Body of pancreas (tissue), 4 donors: Measurements from ENCODE around the gene PIF1. TPM values are rescaled to one million over a fixed set of nuclear protein-coding genes. Genes with fewer than 3 reads are reported as not detected.

Experiments used
- ATAC-seq: fragments of 150-250 bp; one replicate; pipeline ENCODE4 v1.9.1; 2016
- DNase-seq, 4 donors: peaks; one replicate each; pipeline ENCODE4 v3.0.0-alpha.2; 2019
- H3K27ac ChIP-seq, 4 donors: fragments of 200-600 bp; sonication (generic); 1 replicate in 3 of 4; 2 replicates in 1 of 4; pipeline versions ENCODE4 v1.5.1 to v1.6.1; 2016 to 2019; ENCODE audit warnings: mild to moderate bottlenecking in 1 of 4, mixed read lengths in 1 of 4, moderate library complexity in 1 of 4
- H3K27me3 ChIP-seq, 2 donors: fragments of 200-600 bp; sonication (generic); one replicate each; pipeline ENCODE4 v1.6.0; 2016; ENCODE audit warnings: mild to moderate bottlenecking in 1 of 2
- H3K36me3 ChIP-seq, 2 donors: fragments of 200-600 bp; sonication (generic); replicated peaks in 1 of 2; 2 replicates each; pipeline ENCODE4 v1.5.1; 2016; ENCODE audit warnings: low read depth in 2 of 2; ENCODE audit not compliant: insufficient read depth in 1 of 2
- H3K4me1 ChIP-seq: fragments of 200-600 bp; sonication (generic); one replicate; pipeline ENCODE4 v1.6.0; 2016
- H3K4me3 ChIP-seq, 2 donors: fragments of 200-600 bp; sonication (generic); 1 replicate in 1 of 2; 2 replicates in 1 of 2; pipeline ENCODE4 v1.5.1; 2016 to 2019
- H3K9me3 ChIP-seq, 3 donors: fragments of 200-600 bp; sonication (generic); 1 replicate in 2 of 3; 2 replicates in 1 of 3; pipeline ENCODE4 v1.5.1; 2016
- POLR2A ChIP-seq, 3 donors: fragments of 450-650 bp; IDR thresholded peaks; one replicate each; pipeline ENCODE4 v1.6.1; 2016; ENCODE audit warnings: antibody characterized with exemption in 3 of 3, mild to moderate bottlenecking in 2 of 3
- WGBS, 2 donors: methylation state at CpG; one replicate each; pipeline ENCODE4 v1.1.5; 2017; 5-methylcytosine and 5-hydroxymethylcytosine counted together
- intact Hi-C: fragments of 100-400 bp; cut with DNase I; formaldehyde crosslinking; loops from one replicate; pipeline ENCODE4 v1.15.1; 2023
- total RNA-seq, 2 donors: library from RNA; depleted of rRNA; stranded (reverse); fragments of >200 nt; gene quantifications; one replicate each; pipeline ENCODE4 v1.1.0, GENCODE V29; 2016
- TF ChIP-seq, protein P1 (sequence below), 7 experiments: fragments of 450-650 bp in 4 of 7; fragments of 200-600 bp in 3 of 7; sonication (generic) in 3 of 7; IDR thresholded peaks; one replicate each; pipeline ENCODE4 v1.5.1; 2016 to 2019; ENCODE audit warnings: antibody characterized with exemption in 7 of 7

The PIF1 gene
- total RNA-seq, 2 donors from 2014 or later: not detected

DNA sequence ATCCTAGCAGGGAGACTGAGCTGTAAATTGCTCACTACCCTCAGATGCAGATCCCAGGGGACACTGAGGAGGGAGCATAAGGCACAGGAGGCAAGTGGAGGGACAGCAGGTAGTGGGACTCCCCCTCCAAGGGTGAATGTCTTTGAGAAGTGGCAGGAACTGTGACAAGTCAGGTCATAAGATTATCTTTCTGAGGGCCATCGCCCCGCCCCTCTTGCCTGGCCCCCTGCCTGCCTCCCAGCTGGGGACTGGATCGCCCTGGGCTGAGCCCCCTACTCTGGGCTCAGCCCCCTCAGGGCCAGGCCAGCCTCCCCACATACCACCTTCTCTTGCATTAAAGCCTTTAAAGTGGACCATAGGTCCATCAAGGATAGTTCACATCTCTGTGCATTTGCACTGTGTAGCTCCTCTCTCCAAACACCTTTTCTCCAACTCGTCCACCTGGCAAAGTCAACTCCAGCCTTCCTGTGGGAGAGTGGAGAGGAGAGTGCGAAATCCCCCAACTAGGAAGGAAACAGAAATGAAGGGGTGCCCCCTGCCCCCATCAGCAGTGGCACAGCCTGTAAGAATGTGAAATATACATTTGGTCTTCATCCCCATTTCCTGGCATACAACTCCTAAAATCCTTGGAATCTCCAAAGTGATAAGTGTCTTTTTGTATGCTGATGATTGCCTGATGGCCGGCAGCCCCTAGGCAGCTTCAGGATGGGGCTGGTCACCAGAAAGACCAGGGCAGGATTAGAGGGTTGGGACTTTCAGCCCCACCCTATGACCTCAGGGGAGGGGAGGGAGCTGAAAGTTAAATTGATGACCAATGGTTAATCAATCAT lies 14.7 kb downstream of the PIF1 start:
- Histone ChIP-seq H3K36me3 (no peaks in the 10 kb centered on the region), H3K27me3 (no peaks in the 10 kb centered on the region), H3K4me1 (no peaks in the 10 kb centered on the region), H3K9me3 (no peaks in the 10 kb centered on the region), H3K27ac (no peak overlapping the region), H3K4me3 (no peak overlapping the region)
- ATAC-seq (no peak), DNase-seq (no peak)
- WGBS, 2 donors: 64 to 71% methylated on average over 2 to 4 of the region's 6 CpGs
- intact Hi-C loops: loop anchor here (5.0 kb wide), 1 partner anchor 78 kb away; no protein-coding TSS in a partner anchor
- TF ChIP-seq, protein P1, sequence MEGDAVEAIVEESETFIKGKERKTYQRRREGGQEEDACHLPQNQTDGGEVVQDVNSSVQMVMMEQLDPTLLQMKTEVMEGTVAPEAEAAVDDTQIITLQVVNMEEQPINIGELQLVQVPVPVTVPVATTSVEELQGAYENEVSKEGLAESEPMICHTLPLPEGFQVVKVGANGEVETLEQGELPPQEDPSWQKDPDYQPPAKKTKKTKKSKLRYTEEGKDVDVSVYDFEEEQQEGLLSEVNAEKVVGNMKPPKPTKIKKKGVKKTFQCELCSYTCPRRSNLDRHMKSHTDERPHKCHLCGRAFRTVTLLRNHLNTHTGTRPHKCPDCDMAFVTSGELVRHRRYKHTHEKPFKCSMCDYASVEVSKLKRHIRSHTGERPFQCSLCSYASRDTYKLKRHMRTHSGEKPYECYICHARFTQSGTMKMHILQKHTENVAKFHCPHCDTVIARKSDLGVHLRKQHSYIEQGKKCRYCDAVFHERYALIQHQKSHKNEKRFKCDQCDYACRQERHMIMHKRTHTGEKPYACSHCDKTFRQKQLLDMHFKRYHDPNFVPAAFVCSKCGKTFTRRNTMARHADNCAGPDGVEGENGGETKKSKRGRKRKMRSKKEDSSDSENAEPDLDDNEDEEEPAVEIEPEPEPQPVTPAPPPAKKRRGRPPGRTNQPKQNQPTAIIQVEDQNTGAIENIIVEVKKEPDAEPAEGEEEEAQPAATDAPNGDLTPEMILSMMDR (IDR thresholded peaks at IDR 0.05): no peak
- no peak for TF ChIP-seq POLR2A (IDR thresholded peaks at IDR 0.05)

DNA sequence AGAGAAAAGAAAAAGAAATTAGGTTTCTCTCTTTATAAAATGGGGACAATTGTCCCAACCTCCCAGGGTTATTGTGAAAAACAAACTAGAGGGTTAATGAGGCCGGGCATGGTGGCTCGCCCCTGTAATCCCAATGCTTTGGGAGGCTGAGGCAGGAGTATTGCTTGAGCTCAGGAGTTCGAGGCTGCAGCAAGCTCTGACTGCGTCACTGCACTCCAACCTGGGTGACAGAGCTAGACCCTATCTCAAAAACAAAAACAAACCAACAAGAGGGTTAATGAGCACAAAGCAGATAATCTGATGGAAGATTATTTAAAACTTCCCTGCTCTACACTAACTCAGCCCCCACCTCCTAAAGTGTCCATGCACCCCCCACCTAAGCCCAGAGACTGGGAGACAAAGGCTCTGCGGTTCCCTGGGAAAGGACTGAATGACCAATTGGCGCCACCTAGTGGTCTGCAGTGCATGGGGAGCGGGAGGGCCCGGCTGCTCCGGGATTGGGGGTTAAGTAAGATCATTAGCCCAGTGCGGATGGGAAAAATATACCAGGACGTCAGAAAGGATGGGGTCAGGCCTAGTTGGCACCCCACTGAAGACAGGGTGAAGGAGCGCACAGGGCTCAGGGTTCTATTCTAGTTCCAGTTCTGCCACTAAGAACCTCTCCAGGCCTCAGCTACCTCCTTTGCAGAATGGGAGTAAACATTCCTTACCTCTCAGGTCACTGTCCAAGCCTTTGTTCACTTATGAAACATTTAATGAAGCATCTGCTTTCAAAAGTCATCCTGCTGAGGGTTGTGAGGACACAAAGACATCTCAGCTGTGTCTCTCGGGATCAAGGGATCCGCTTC lies 15.6 kb downstream of the PIF1 start:
- Histone ChIP-seq H3K27me3 (no peaks in the 10 kb centered on the region), H3K9me3 (no peaks in the 10 kb centered on the region), H3K36me3 (no peaks in the 10 kb centered on the region), H3K27ac (no peak overlapping the region), H3K4me1 (no peaks in the 10 kb centered on the region), H3K4me3 (no peak overlapping the region)
- ATAC-seq (peak; percentile 77), DNase-seq (peak; percentile 75 to 84 (median 80))
- WGBS, 2 donors: 15 to 30% methylated on average over 12 to 14 of the region's 14 CpGs
- intact Hi-C loops: loop anchor here (5.0 kb wide), 1 partner anchor 78 kb away; no protein-coding TSS in a partner anchor
- TF ChIP-seq, protein P1 (IDR thresholded peaks at IDR 0.05): peak; percentile 67 to 93 (median 84)
- TF ChIP-seq POLR2A (IDR thresholded peaks at IDR 0.05): no peak

DNA sequence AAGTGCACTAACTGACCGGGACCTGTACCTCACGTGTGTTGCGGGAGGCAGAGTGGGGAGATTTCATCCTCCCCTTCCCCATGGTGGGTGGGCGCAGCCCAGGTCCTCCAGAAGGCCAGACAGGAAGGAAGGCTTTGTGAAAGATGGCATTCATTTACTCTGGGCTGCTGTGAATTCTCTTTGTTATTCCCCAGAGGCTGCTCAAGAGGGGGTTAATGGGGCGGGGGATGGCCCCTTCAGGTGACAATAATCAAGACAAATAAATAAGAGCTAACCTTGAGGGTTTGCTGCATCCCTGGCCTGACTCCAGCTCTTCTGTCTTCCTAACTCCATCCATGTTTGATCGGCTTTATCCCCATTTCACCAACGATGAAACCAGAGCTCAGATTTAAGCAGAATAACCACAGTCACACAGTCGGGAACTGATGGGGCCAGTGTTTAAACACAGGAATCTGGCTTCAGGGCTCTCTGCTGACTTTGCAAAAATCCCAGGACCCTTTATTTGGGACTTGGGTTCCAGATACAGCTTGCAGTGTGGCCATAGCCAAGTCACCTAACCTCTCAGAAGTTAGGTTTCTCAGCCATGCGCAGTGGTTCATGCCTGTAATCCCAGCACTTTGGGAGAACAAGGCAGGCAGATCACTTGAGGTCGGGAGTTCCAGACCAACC lies 16.5 kb downstream of the PIF1 start:
- intact Hi-C loops: no loop called here
- Histone ChIP-seq H3K4me1 (no peaks in the 10 kb centered on the region), H3K27ac (no peak overlapping the region), H3K36me3 (no peaks in the 10 kb centered on the region), H3K4me3 (no peak overlapping the region), H3K27me3 (no peaks in the 10 kb centered on the region), H3K9me3 (no peaks in the 10 kb centered on the region)
- DNase-seq (no peak), ATAC-seq (no peak)
- 59 to 63% methylated on average over 10 of the region's 10 CpGs for WGBS, 2 donors
- no peak for TF ChIP-seq POLR2A (IDR thresholded peaks at IDR 0.05)
- TF ChIP-seq, protein P1 (IDR thresholded peaks at IDR 0.05): no peak

DNA sequence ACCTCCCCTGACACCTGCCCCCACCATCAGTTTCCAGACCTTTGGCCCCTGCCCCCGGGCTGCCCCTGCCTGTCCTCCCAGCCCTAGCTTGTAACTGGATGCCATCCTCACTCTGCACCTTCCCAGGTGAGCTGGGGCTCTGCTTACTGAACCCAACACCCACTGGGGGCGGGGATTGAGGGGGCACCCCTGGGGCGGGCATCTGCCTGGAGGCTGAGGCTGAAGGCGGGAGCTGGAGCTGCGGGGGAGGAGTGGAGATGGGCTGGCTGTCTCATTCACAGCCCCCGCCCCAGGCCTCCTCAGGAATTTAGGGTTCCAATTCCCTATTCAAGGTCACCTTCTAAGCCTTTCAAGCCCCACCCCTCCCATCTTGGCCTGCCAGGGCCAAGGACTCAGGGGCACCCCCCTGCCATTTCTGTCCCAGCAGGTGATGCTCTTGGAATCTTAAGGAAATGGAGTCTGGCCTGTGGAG lies 17.7 kb downstream of the PIF1 start:
- no peak overlapping the region for H3K27ac ChIP-seq
- no peaks in the 10 kb centered on the region for H3K27me3 ChIP-seq
- ATAC-seq (no peak), DNase-seq (no peak)
- no peaks in the 10 kb centered on the region for H3K36me3 ChIP-seq
- TF ChIP-seq, protein P1 (IDR thresholded peaks at IDR 0.05): no peak
- TF ChIP-seq POLR2A (IDR thresholded peaks at IDR 0.05): no peak
- intact Hi-C loops: no loop called here
- 62 to 100% methylated on average over 1 to 6 of the region's 6 CpGs for WGBS, 2 donors
- no peaks in the 10 kb centered on the region for H3K9me3 ChIP-seq
- H3K4me3 ChIP-seq: no peak overlapping the region
- no peaks in the 10 kb centered on the region for H3K4me1 ChIP-seq
